ENCODE measurements around the gene MLPH.

DNA sequence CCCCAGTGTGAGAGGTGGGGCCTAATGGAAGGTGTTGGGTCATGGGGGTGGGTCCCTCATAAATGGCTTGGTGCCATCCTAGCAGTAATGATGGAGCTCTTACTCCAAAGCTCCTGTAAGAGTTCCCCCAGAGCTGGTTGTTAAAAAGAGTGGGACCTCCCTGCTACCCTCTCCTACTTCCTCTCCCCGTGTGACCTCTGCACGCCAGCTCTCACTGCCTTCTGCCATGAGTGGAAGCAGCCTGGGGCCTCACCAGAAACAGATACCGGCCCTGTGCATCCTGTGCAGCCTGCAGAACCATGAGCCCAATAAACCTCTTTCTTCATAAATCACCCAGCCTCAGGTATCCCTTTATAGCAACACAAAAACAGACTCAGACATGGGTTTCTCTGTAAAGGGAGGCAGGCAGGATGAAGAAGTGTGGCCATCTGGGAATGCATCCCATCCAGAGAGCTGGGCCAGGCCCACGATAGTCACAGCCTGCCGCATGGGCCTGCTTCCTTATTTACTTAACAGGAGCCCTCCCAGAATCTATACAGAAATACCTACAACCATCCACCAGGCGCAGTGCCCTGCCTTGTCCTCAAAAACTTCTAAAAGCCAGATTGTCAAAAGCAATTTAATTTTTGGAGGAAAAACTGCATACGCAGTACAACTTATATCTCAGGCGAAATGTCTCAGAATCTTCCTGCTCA, 86.8 kb downstream of the MLPH start:
- TF ChIP-seq POLR2A (IDR thresholded peaks at IDR 0.05): no peak
- TF ChIP-seq, protein P1, sequence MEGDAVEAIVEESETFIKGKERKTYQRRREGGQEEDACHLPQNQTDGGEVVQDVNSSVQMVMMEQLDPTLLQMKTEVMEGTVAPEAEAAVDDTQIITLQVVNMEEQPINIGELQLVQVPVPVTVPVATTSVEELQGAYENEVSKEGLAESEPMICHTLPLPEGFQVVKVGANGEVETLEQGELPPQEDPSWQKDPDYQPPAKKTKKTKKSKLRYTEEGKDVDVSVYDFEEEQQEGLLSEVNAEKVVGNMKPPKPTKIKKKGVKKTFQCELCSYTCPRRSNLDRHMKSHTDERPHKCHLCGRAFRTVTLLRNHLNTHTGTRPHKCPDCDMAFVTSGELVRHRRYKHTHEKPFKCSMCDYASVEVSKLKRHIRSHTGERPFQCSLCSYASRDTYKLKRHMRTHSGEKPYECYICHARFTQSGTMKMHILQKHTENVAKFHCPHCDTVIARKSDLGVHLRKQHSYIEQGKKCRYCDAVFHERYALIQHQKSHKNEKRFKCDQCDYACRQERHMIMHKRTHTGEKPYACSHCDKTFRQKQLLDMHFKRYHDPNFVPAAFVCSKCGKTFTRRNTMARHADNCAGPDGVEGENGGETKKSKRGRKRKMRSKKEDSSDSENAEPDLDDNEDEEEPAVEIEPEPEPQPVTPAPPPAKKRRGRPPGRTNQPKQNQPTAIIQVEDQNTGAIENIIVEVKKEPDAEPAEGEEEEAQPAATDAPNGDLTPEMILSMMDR (IDR thresholded peaks at IDR 0.05): no peak
